Neural cell (in vitro differentiated cells): ENCODE data around the gene ERFL. TPM values are rescaled to one million over a fixed set of nuclear protein-coding genes. Genes with fewer than 3 reads are reported as not detected.

Source experiments
- H2AFZ ChIP-seq: fragments of 200-600, 300-800 bp; sonication (generic), shearing (Covaris generic); 2 replicates; pipeline ENCODE4 v1.6.0; 2014; ENCODE audit warnings: low read depth, mild to moderate bottlenecking, antibody characterized with exemption, low read length, moderate library complexity
- H3F3A ChIP-seq: fragments of 200-600 bp; shearing (Covaris generic); 2 replicates; pipeline ENCODE4 v1.6.1; 2016; ENCODE audit warnings: mild to moderate bottlenecking, moderate library complexity, mixed read lengths, antibody characterized with exemption, low read length; ENCODE audit not compliant: insufficient read depth, poor library complexity, severe bottlenecking
- H3K27ac ChIP-seq: fragments of 200-600, 300-800 bp; sonication (generic), shearing (Covaris generic); 2 replicates; pipeline ENCODE4 v1.5.1; 2014; ENCODE audit warnings: mild to moderate bottlenecking, low read length, moderate library complexity
- H3K27me3 ChIP-seq: fragments of 300-800, 200-600 bp; sonication (generic), shearing (Covaris generic); 2 replicates; pipeline ENCODE4 v1.6.0; 2014; ENCODE audit warnings: mild to moderate bottlenecking, low read depth, low read length, moderate library complexity; ENCODE audit not compliant: insufficient read depth
- H3K36me3 ChIP-seq: fragments of 300-800, 200-600 bp; sonication (generic), shearing (Covaris generic); 2 replicates; pipeline ENCODE4 v1.5.1; 2014; ENCODE audit warnings: mild to moderate bottlenecking, antibody characterized with exemption, low read length, moderate library complexity; ENCODE audit not compliant: insufficient read depth
- H3K4me2 ChIP-seq: fragments of 300-800, 200-600 bp; sonication (generic), shearing (Covaris generic); 2 replicates; pipeline ENCODE4 v1.6.0; 2014; ENCODE audit warnings: mild to moderate bottlenecking, low read length
- H3K4me3 ChIP-seq: fragments of 300-800, 200-600 bp; sonication (generic), shearing (Covaris generic); 2 replicates; pipeline ENCODE4 v1.5.1; 2014; ENCODE audit warnings: mild to moderate bottlenecking, low read length, moderate library complexity
- H3K79me2 ChIP-seq: fragments of 200-600 bp; shearing (Covaris generic); replicated peaks from 2 replicates; pipeline ENCODE4 v1.6.0; 2014; ENCODE audit warnings: mild to moderate bottlenecking, low read length, moderate library complexity; ENCODE audit not compliant: insufficient read depth
- H3K9ac ChIP-seq: fragments of 300-800, 200-600 bp; sonication (generic), shearing (Covaris generic); 2 replicates; pipeline ENCODE4 v1.6.1; 2016; ENCODE audit warnings: mild to moderate bottlenecking, low read length, mixed read lengths
- H3K9me2 ChIP-seq: fragments of 200-600 bp; shearing (Covaris generic); 2 replicates; pipeline ENCODE4 v1.6.1; 2016; ENCODE audit warnings: mild to moderate bottlenecking, low read length, mixed read lengths; ENCODE audit not compliant: insufficient read depth
- H3K9me3 ChIP-seq: fragments of 200-600, 300-800 bp; sonication (generic), shearing (Covaris generic); 2 replicates; pipeline ENCODE4 v1.6.1; 2016; ENCODE audit warnings: mild to moderate bottlenecking, mixed run types, low read length, moderate library complexity, mixed read lengths
- H4K20me1 ChIP-seq: fragments of 200-600 bp; shearing (Covaris generic); 2 replicates; pipeline ENCODE4 v1.6.1; 2016; ENCODE audit warnings: mild to moderate bottlenecking, mixed run types; ENCODE audit not compliant: insufficient read depth
- CTCF ChIP-seq: fragments of 450-650 bp; IDR thresholded peaks from 2 replicates; pipeline ENCODE4 v1.5.1; 2014; ENCODE audit warnings: antibody characterized with exemption, mild to moderate bottlenecking, moderate library complexity; ENCODE audit not compliant: poor library complexity, severe bottlenecking
- EP300 ChIP-seq: fragments of 450-650 bp; conservative IDR thresholded peaks from 2 replicates; pipeline ENCODE4 v1.6.1; 2014; ENCODE audit warnings: antibody characterized with exemption, mild to moderate bottlenecking, moderate library complexity; ENCODE audit not compliant: poor library complexity, severe bottlenecking
- EZH2 ChIP-seq: fragments of 200-600, 300-800 bp; shearing (Covaris generic), sonication (generic); IDR thresholded peaks from 2 replicates; pipeline ENCODE4 v1.6.1; 2014; ENCODE audit warnings: antibody characterized with exemption, low read length, borderline replicate concordance, mild to moderate bottlenecking; ENCODE audit not compliant: insufficient read depth, poor library complexity, severe bottlenecking
- MXI1 ChIP-seq: fragments of 450-650 bp; conservative IDR thresholded peaks from 2 replicates; pipeline ENCODE4 v1.6.1; 2014; ENCODE audit warnings: antibody characterized with exemption, mild to moderate bottlenecking; ENCODE audit not compliant: poor library complexity, severe bottlenecking
- POLR2AphosphoS5 ChIP-seq: IDR thresholded peaks from 2 replicates; pipeline ENCODE4 v1.6.1; 2012
- RAD21 ChIP-seq: fragments of 450-650 bp; conservative IDR thresholded peaks from 2 replicates; pipeline ENCODE4 v1.6.1; 2014; ENCODE audit warnings: antibody characterized with exemption, mild to moderate bottlenecking, moderate library complexity
- SMC3 ChIP-seq: fragments of 450-650 bp; conservative IDR thresholded peaks from 2 replicates; pipeline ENCODE4 v1.6.1; 2014; ENCODE audit warnings: antibody characterized with exemption, mild to moderate bottlenecking, moderate library complexity; ENCODE audit not compliant: poor library complexity
- TAF1 ChIP-seq: IDR thresholded peaks from 2 replicates; pipeline ENCODE4 v1.6.1; 2012; ENCODE audit warnings: low read depth
- polyA plus RNA-seq: library from polyadenylated mRNA; depleted of rRNA; stranded (reverse); fragments of >200 nt; gene quantifications from 2 replicates; pipeline ENCODE4 v1.2.3, GENCODE V29; 2014
- TF ChIP-seq, protein P1 (sequence below): IDR thresholded peaks from 2 replicates; pipeline ENCODE4 v1.6.1; 2012; ENCODE audit warnings: borderline replicate concordance

ERFL gene
- polyA plus RNA-seq, 1 donor from 2014 or later = 0.31 TPM

- Histone ChIP-seq H3K4me2 (no peak overlapping the region), H3K36me3 (no peaks in the 10 kb centered on the region), H3K79me2 (no peaks in the 10 kb centered on the region), H3K27me3 (peaks cover 16% of the 10 kb centered on the region), H4K20me1 (no peaks in the 10 kb centered on the region), H3F3A (no peaks in the 10 kb centered on the region), H3K4me3 (no peak overlapping the region), H2AFZ (no peak overlapping the region), H3K9ac (no peak overlapping the region), H3K9me3 (no peaks in the 10 kb centered on the region), H3K9me2 (no peaks in the 10 kb centered on the region), H3K27ac (no peak overlapping the region)
- no peak for TF ChIP-seq SMC3
- TF ChIP-seq, protein P1, sequence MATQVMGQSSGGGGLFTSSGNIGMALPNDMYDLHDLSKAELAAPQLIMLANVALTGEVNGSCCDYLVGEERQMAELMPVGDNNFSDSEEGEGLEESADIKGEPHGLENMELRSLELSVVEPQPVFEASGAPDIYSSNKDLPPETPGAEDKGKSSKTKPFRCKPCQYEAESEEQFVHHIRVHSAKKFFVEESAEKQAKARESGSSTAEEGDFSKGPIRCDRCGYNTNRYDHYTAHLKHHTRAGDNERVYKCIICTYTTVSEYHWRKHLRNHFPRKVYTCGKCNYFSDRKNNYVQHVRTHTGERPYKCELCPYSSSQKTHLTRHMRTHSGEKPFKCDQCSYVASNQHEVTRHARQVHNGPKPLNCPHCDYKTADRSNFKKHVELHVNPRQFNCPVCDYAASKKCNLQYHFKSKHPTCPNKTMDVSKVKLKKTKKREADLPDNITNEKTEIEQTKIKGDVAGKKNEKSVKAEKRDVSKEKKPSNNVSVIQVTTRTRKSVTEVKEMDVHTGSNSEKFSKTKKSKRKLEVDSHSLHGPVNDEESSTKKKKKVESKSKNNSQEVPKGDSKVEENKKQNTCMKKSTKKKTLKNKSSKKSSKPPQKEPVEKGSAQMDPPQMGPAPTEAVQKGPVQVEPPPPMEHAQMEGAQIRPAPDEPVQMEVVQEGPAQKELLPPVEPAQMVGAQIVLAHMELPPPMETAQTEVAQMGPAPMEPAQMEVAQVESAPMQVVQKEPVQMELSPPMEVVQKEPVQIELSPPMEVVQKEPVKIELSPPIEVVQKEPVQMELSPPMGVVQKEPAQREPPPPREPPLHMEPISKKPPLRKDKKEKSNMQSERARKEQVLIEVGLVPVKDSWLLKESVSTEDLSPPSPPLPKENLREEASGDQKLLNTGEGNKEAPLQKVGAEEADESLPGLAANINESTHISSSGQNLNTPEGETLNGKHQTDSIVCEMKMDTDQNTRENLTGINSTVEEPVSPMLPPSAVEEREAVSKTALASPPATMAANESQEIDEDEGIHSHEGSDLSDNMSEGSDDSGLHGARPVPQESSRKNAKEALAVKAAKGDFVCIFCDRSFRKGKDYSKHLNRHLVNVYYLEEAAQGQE = no peak
- no peak for TF ChIP-seq TAF1
- TF ChIP-seq RAD21 = no peak
- TF ChIP-seq CTCF = no peak
- TF ChIP-seq MXI1 = no peak
- no peak for TF ChIP-seq POLR2AphosphoS5
- no peak for TF ChIP-seq EP300
- no peak for TF ChIP-seq EZH2
These were observed 21.2 kb downstream of the ERFL start for GRCh38 chr19:41906916-41907680.

GRCh38 chr19:41906271-41906670 is 22.0 kb downstream of the ERFL start:
- no peak overlapping the region for H2AFZ ChIP-seq
- H3K4me2 ChIP-seq = no peak overlapping the region
- H3K9me3 ChIP-seq = no peaks in the 10 kb centered on the region
- H3F3A ChIP-seq = no peaks in the 10 kb centered on the region
- TF ChIP-seq, protein P1 = no peak
- no peak for TF ChIP-seq CTCF
- no peak for TF ChIP-seq MXI1
- no peak for TF ChIP-seq EZH2
- no peak for TF ChIP-seq POLR2AphosphoS5
- no peak for TF ChIP-seq SMC3
- no peak for TF ChIP-seq RAD21
- no peaks in the 10 kb centered on the region for H3K9me2 ChIP-seq
- no peak overlapping the region for H3K9ac ChIP-seq
- no peaks in the 10 kb centered on the region for H3K79me2 ChIP-seq
- H3K4me3 ChIP-seq = no peak overlapping the region
- H3K27ac ChIP-seq = no peak overlapping the region
- peaks cover 8% of the 10 kb centered on the region for H3K27me3 ChIP-seq
- no peaks in the 10 kb centered on the region for H3K36me3 ChIP-seq
- no peaks in the 10 kb centered on the region for H4K20me1 ChIP-seq
